IMR-90 (cell line): ENCODE data around the gene INTS15. TPM values are rescaled to one million over a fixed set of nuclear protein-coding genes. Genes with fewer than 3 reads are reported as not detected.

Source experiments
- ATAC-seq: fragments of 200-7000 bp; cut with Tn5 transposase; 2 replicates; pipeline ENCODE4 v1.9.1; 2020; ENCODE audit warnings: low read depth, mild to moderate bottlenecking, moderate library complexity
- BruUV-seq: library from RNA; stranded (reverse); fragments of 400-500 nt; replicated peaks from 2 replicates; lab custom pipeline; 2021; lab: Mats Ljungman, UMichigan
- CTCF ChIA-PET: fragments of 300-600 bp; formaldehyde crosslinking; extraction: SDS; loops from one replicate; lab custom pipeline; 2021; ENCODE audit warnings: antibody characterized with exemption; lab: Yijun Ruan, JAX
- POLR2A ChIA-PET: fragments of 300-600 bp; sonication (Branson Sonifier 250); formaldehyde crosslinking; loops from one replicate; lab custom pipeline; 2022; ENCODE audit warnings: antibody characterized with exemption; ENCODE audit not compliant: unreplicated experiment; lab: Charles Lee
- DNase-seq: peaks from one replicate; pipeline ENCODE4 v3.0.0; 2013
- H2AFZ ChIP-seq: replicated peaks from 2 replicates; pipeline ENCODE3; 2013; ENCODE audit warnings: low read length, mild to moderate bottlenecking; ENCODE audit not compliant: poor library complexity
- H2AK5ac ChIP-seq: 2 replicates; pipeline ENCODE4 v1.6.1; 2013; ENCODE audit warnings: low read depth, low read length, inconsistent platforms
- H2AK9ac ChIP-seq: replicated peaks from 2 replicates; pipeline ENCODE3; 2013; ENCODE audit warnings: mild to moderate bottlenecking, low read depth, low read length, moderate library complexity; ENCODE audit not compliant: poor library complexity
- H2BK120ac ChIP-seq: 2 replicates; pipeline ENCODE4 v1.6.1; 2013; ENCODE audit warnings: low read depth, low read length, inconsistent platforms
- H2BK15ac ChIP-seq: 3 replicates; pipeline ENCODE4 v1.6.1; 2013; ENCODE audit warnings: low read depth, low read length, inconsistent platforms
- H2BK20ac ChIP-seq: 2 replicates; pipeline ENCODE4 v1.6.1; 2013; ENCODE audit warnings: low read depth, mild to moderate bottlenecking, inconsistent platforms, low read length, moderate library complexity
- H2BK5ac ChIP-seq: 2 replicates; pipeline ENCODE4 v1.6.1; 2013; ENCODE audit warnings: mild to moderate bottlenecking, low read depth, low read length, inconsistent platforms; ENCODE audit not compliant: poor library complexity, severe bottlenecking
- H3K14ac ChIP-seq: replicated peaks from 2 replicates; pipeline ENCODE4 v1.6.1; 2013; ENCODE audit warnings: low read depth, low read length, inconsistent platforms
- H3K18ac ChIP-seq: 2 replicates; pipeline ENCODE4 v1.6.1; 2013; ENCODE audit warnings: low read depth, low read length, control low read depth
- H3K23ac ChIP-seq: 2 replicates; pipeline ENCODE4 v1.6.1; 2013; ENCODE audit warnings: low read depth, low read length, inconsistent platforms
- H3K27ac ChIP-seq: 2 replicates; pipeline ENCODE4 v1.5.1; 2013; ENCODE audit warnings: mild to moderate bottlenecking, control low read depth, low read length; ENCODE audit not compliant: insufficient read depth
- H3K27me3 ChIP-seq: 2 replicates; pipeline ENCODE4 v1.6.1; 2013; ENCODE audit warnings: low read length; ENCODE audit not compliant: control insufficient read depth, insufficient read depth
- H3K36me3 ChIP-seq: 2 replicates; pipeline ENCODE4 v1.6.1; 2013; ENCODE audit warnings: low read length, mixed read lengths; ENCODE audit not compliant: control insufficient read depth, insufficient read depth
- H3K4ac ChIP-seq: 2 replicates; pipeline ENCODE4 v1.6.1; 2013; ENCODE audit warnings: low read depth, low read length, inconsistent platforms
- H3K4me1 ChIP-seq: 2 replicates; pipeline ENCODE4 v1.6.1; 2013; ENCODE audit warnings: low read length, mixed read lengths; ENCODE audit not compliant: control insufficient read depth, insufficient read depth
- H3K4me2 ChIP-seq: 2 replicates; pipeline ENCODE4 v1.6.1; 2013; ENCODE audit warnings: low read depth, mild to moderate bottlenecking, control low read depth, low read length, moderate library complexity
- H3K4me3 ChIP-seq: 2 replicates; pipeline ENCODE4 v1.5.1; 2013; ENCODE audit warnings: low read depth, mild to moderate bottlenecking, control low read depth, low read length, moderate library complexity; ENCODE audit not compliant: insufficient read depth
- H3K56ac ChIP-seq: 2 replicates; pipeline ENCODE4 v1.6.1; 2013; ENCODE audit warnings: low read length, inconsistent platforms; ENCODE audit not compliant: insufficient read depth; ENCODE audit errors: extremely low read depth
- H3K79me1 ChIP-seq, 2 experiments: 2 replicates each; pipeline ENCODE4 v1.6.1; 2013; ENCODE audit warnings: low read length in 2 of 2, inconsistent platforms in 1 of 2, low read depth in 1 of 2
- H3K9ac ChIP-seq: 2 replicates; pipeline ENCODE4 v1.6.1; 2013; ENCODE audit warnings: low read depth, low read length, control low read depth
- H3K9me1 ChIP-seq: 2 replicates; pipeline ENCODE4 v1.6.1; 2013; ENCODE audit warnings: low read length, inconsistent platforms; ENCODE audit not compliant: insufficient read depth
- H3K9me3 ChIP-seq: 2 replicates; pipeline ENCODE4 v1.6.1; 2013; ENCODE audit warnings: low read length; ENCODE audit not compliant: control insufficient read depth, insufficient read depth
- H4K20me1 ChIP-seq: 2 replicates; pipeline ENCODE4 v1.6.1; 2013; ENCODE audit warnings: low read length, inconsistent platforms; ENCODE audit not compliant: insufficient read depth
- H4K5ac ChIP-seq: 2 replicates; pipeline ENCODE4 v1.6.1; 2013; ENCODE audit warnings: mild to moderate bottlenecking, low read depth, low read length, control low read depth
- H4K8ac ChIP-seq, 2 experiments: 2 replicates each; pipeline ENCODE4 v1.6.1; 2013; ENCODE audit warnings: low read depth in 2 of 2, low read length in 2 of 2, control low read depth in 1 of 2, inconsistent platforms in 1 of 2
- H4K91ac ChIP-seq: 2 replicates; pipeline ENCODE4 v1.6.1; 2013; ENCODE audit warnings: low read depth, low read length, inconsistent platforms; ENCODE audit not compliant: insufficient read depth
- BHLHE40 ChIP-seq: fragments of 150-350 bp; IDR thresholded peaks from 2 replicates; pipeline ENCODE4 v1.6.1; 2016; ENCODE audit warnings: mild to moderate bottlenecking, low read depth, low read length
- CEBPB ChIP-seq: IDR thresholded peaks from 2 replicates; pipeline ENCODE4 v1.6.1; 2012; ENCODE audit warnings: low read depth, low read length, improper control_type of control experiment
- ELK1 ChIP-seq: fragments of 150-350 bp; IDR thresholded peaks from 2 replicates; pipeline ENCODE4 v1.6.1; 2016; ENCODE audit warnings: low read depth, mild to moderate bottlenecking, low read length, moderate library complexity, borderline replicate concordance
- FOS ChIP-seq: fragments of 150-350 bp; IDR thresholded peaks from 2 replicates; pipeline ENCODE4 v1.6.1; 2016; ENCODE audit warnings: low read depth, low read length
- MAFK ChIP-seq: IDR thresholded peaks from 2 replicates; pipeline ENCODE4 v1.6.1; 2012; ENCODE audit warnings: low read depth, low read length, improper control_type of control experiment
- POLR2A ChIP-seq: IDR thresholded peaks from 2 replicates; pipeline ENCODE4 v1.6.1; 2012; ENCODE audit warnings: mild to moderate bottlenecking, low read depth, low read length
- RAD21 ChIP-seq: IDR thresholded peaks from 2 replicates; pipeline ENCODE4 v1.6.1; 2012; ENCODE audit warnings: low read length, improper control_type of control experiment
- RCOR1 ChIP-seq: IDR thresholded peaks from 2 replicates; pipeline ENCODE4 v1.6.1; 2012; ENCODE audit warnings: mild to moderate bottlenecking, low read length, improper control_type of control experiment; ENCODE audit not compliant: insufficient replicate concordance
- RFX5 ChIP-seq: IDR thresholded peaks from 2 replicates; pipeline ENCODE4 v1.8.0; 2012; ENCODE audit warnings: low read depth, mild to moderate bottlenecking, low read length, moderate library complexity
- WGBS, 2 experiments: methylation state at CpG; one replicate each; pipeline versions ENCODE4 v1.1.5 to v1.1.7; 2013; ENCODE audit warnings: missing lambda C conversion rate in 2 of 2; ENCODE audit not compliant: insufficient read length in 1 of 2; ENCODE audit errors: extremely low coverage in 2 of 2; 5-methylcytosine and 5-hydroxymethylcytosine counted together
- dilution Hi-C: fragments of 300-500 bp; cut with HindIII; formaldehyde crosslinking; loops from one replicate; pipeline ENCODE4 v1.14.3; 2018; ENCODE audit warnings: low sequenced_read_pairs; ENCODE audit not compliant: unreplicated experiment
- in situ Hi-C: fragments of 300-500 bp; cut with MboI; formaldehyde crosslinking; loops from 3 replicates; pipeline ENCODE4 v1.14.3; 2019; ENCODE audit warnings: low sequenced_read_pairs, inconsistent platforms, mixed read lengths
- intact Hi-C: fragments of 100-400 bp; cut with micrococcal nuclease; formaldehyde crosslinking; loops from 2 replicates; pipeline ENCODE4 v1.10.0; 2022
- polyA plus RNA-seq, 3 experiments: library from polyadenylated mRNA; depleted of rRNA; stranded (reverse); fragments of >200 nt; gene quantifications; 2 replicates each; pipeline ENCODE4 v1.2.3, GENCODE V29; 2012; ENCODE audit warnings: low replicate concordance in 1 of 3
- total RNA-seq: library from RNA; depleted of rRNA; stranded (reverse); fragments of >200 nt; gene quantifications from 2 replicates; pipeline ENCODE4 v1.2.3, GENCODE V29; 2012

INTS15 gene
- total and polyA plus RNA-seq, 2 of the 4 experiments (the other 2 are of a cell fraction) = 7.0 to 20.8 TPM

- ChIA-PET POLR2A (no interaction called here), CTCF (no interaction called here)
- Histone ChIP-seq H3K27ac (no peak overlapping the region; the same call in 1 of the 2 replicates), H3K56ac (no peak overlapping the region), H2BK15ac (no peak overlapping the region), H4K8ac (peak overlapping the region in 1 of 2 experiments; percentile 60; a peak in 2 of 4 replicates), H3K4me2 (peak overlapping the region; percentile 88), H4K5ac (no peak overlapping the region), H3K18ac (no peak overlapping the region), H4K20me1 (no peaks in the 10 kb centered on the region), H4K91ac (no peak overlapping the region), H2AK5ac (no peak overlapping the region), H3K4me1 (peaks cover 3% of the 10 kb centered on the region; the same call in 1 of the 2 replicates), H2BK20ac (no peak overlapping the region), H3K9me1 (no peaks in the 10 kb centered on the region), H3K36me3 (no peaks in the 10 kb centered on the region; the same call in 1 of the 2 replicates), H2BK120ac (no peak overlapping the region), H2BK5ac (no peak overlapping the region), H3K23ac (no peak overlapping the region), H2AK9ac (peak overlapping the region; percentile 78), H3K9me3 (no peaks in the 10 kb centered on the region), H3K4me3 (peak overlapping the region; percentile 67), H3K4ac (no peak overlapping the region; the same call in 1 of the 2 replicates), H3K79me1 (no peaks in the 10 kb centered on the region), H3K9ac (peak overlapping the region; percentile 36), H3K14ac (peak overlapping the region; percentile 59; the same call in 1 of the 2 replicates), H3K27me3 (peaks cover 6% of the 10 kb centered on the region; the same call in 1 of the 2 replicates), H2AFZ (peak overlapping the region; percentile 91)
- peak; percentile 48 for ATAC-seq
- dilution Hi-C loops (no loop called here), in situ Hi-C loops (no loop called here), intact Hi-C loops (no loop called here)
- BruUV-seq = no TSS peak
- WGBS, 2 experiments = 4% methylated on average over 5 of the region's 63 CpGs; no CpG with 5 or more reads in 1 of the 2 experiments
- no peak for DNase-seq
- TF ChIP-seq POLR2A (no peak), RAD21 (no peak), FOS (no peak), BHLHE40 (no peak), RFX5 (no peak), ELK1 (no peak), MAFK (no peak), CEBPB (no peak), RCOR1 (no peak)
Measured at GRCh38 chr7:6615723-6616555, 26.1 kb downstream of the INTS15 start.
